Thoracic aorta (tissue), 2 donors: Measurements from ENCODE around the gene MT1A. TPM values are rescaled to one million over a fixed set of nuclear protein-coding genes. Genes with fewer than 3 reads are reported as not detected.

Experiments used
- ATAC-seq: fragments of 150-250 bp; one replicate; pipeline ENCODE4 v1.8.0; 2017; ENCODE audit warnings: low read depth; ENCODE audit not compliant: insufficient number of reproducible peaks, low FRiP score
- DNase-seq: peaks from one replicate; pipeline ENCODE4 v3.0.0-alpha.2; 2020; ENCODE audit warnings: low spot score
- H3K27ac ChIP-seq, 2 donors: fragments of 200-600 bp; sonication (generic); 1 replicate in 1 of 2; 2 replicates in 1 of 2; pipeline ENCODE4 v1.5.1; 2016; ENCODE audit warnings: mild to moderate bottlenecking in 2 of 2, moderate library complexity in 2 of 2
- H3K27me3 ChIP-seq: fragments of 200-600 bp; sonication (generic); replicated peaks from 2 replicates; pipeline ENCODE4 v1.6.0; 2016; ENCODE audit warnings: mild to moderate bottlenecking; ENCODE audit not compliant: insufficient read depth
- H3K36me3 ChIP-seq: fragments of 200-600 bp; sonication (generic); one replicate; pipeline ENCODE4 v1.5.1; 2016
- H3K4me1 ChIP-seq, 2 donors: fragments of 200-600 bp; sonication (generic); 1 replicate in 1 of 2; 2 replicates in 1 of 2; pipeline versions ENCODE4 v1.5.1 to v1.6.0; 2016; ENCODE audit warnings: low read depth in 2 of 2, mild to moderate bottlenecking in 1 of 2; ENCODE audit not compliant: control insufficient read depth in 1 of 2
- H3K4me3 ChIP-seq: fragments of 200-600 bp; sonication (generic); 2 replicates; pipeline ENCODE4 v1.5.1; 2016; ENCODE audit warnings: mild to moderate bottlenecking
- H3K9me3 ChIP-seq: fragments of 200-600 bp; sonication (generic); 2 replicates; pipeline ENCODE4 v1.5.1; 2016
- total RNA-seq, 2 donors: library from RNA; depleted of rRNA; stranded (reverse); fragments of >200 nt; gene quantifications; one replicate each; pipeline versions ENCODE4 v1.1.0 to v1.2.3, GENCODE V29; 2016
- TF ChIP-seq, protein P1 (sequence below): fragments of 200-600 bp; sonication (generic); IDR thresholded peaks from one replicate; pipeline ENCODE4 v1.5.1; 2019; ENCODE audit warnings: antibody characterized with exemption

MT1A gene
- total RNA-seq, 2 donors from 2014 or later = 6.5 to 168 TPM

DNA sequence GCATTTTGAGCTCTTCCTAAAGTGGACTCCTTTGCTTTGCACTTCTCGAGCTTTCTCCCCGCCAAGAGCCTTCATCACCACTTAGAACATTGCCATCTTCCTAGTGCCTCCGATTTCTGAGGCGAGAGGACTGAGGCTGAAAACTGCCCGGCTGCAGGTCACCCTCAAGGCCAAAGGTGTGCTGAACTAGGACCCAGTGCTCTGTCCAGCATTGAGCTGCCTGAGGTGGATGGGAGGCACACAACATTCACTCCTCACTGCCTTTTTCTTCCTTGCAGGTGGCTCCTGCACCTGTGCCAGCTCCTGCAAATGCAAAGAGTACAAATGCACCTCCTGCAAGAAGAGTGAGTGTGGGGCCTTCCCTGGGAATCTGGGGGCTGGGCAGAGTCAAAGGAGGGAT, 5.4 kb downstream of the MT1A start:
- Histone ChIP-seq H3K4me1 (peaks cover 4 to 19% of the 10 kb centered on the region in 2 donors), H3K27me3 (no peaks in the 10 kb centered on the region), H3K27ac (peak overlapping the region in 1 of 2 donors; percentile 55), H3K36me3 (no peaks in the 10 kb centered on the region), H3K9me3 (no peaks in the 10 kb centered on the region), H3K4me3 (peak overlapping the region; percentile 67)
- TF ChIP-seq, protein P1, sequence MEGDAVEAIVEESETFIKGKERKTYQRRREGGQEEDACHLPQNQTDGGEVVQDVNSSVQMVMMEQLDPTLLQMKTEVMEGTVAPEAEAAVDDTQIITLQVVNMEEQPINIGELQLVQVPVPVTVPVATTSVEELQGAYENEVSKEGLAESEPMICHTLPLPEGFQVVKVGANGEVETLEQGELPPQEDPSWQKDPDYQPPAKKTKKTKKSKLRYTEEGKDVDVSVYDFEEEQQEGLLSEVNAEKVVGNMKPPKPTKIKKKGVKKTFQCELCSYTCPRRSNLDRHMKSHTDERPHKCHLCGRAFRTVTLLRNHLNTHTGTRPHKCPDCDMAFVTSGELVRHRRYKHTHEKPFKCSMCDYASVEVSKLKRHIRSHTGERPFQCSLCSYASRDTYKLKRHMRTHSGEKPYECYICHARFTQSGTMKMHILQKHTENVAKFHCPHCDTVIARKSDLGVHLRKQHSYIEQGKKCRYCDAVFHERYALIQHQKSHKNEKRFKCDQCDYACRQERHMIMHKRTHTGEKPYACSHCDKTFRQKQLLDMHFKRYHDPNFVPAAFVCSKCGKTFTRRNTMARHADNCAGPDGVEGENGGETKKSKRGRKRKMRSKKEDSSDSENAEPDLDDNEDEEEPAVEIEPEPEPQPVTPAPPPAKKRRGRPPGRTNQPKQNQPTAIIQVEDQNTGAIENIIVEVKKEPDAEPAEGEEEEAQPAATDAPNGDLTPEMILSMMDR = no peak
- ATAC-seq (no peak), DNase-seq (no peak)

DNA sequence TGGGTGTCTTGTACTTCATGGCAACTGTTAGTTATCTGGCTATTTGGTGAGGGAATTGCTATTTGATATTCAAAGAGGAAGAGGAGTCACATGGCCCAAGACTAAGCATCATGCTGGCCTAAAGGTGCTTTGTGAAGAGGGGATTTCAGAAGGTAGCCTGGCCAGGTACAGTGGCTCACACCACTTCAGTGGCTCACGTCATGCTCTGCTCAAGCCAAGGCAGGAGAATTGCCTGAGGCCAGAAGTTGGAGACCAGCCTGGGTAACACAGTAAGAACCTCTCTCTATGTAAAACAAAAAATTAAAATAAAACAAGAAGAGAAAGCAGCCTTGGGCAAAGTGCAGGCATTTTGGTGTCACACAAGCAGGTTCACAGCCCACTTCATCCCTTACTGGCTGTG, 6.8 kb downstream of the MT1A start:
- DNase-seq (no peak), ATAC-seq (no peak)
- H3K27me3 ChIP-seq = no peaks in the 10 kb centered on the region
- TF ChIP-seq, protein P1 = no peak
- peaks cover 4 to 16% of the 10 kb centered on the region in 2 donors for H3K4me1 ChIP-seq
- no peaks in the 10 kb centered on the region for H3K9me3 ChIP-seq
- H3K27ac ChIP-seq = no peak overlapping the region
- H3K36me3 ChIP-seq = no peaks in the 10 kb centered on the region
- no peak overlapping the region for H3K4me3 ChIP-seq

DNA sequence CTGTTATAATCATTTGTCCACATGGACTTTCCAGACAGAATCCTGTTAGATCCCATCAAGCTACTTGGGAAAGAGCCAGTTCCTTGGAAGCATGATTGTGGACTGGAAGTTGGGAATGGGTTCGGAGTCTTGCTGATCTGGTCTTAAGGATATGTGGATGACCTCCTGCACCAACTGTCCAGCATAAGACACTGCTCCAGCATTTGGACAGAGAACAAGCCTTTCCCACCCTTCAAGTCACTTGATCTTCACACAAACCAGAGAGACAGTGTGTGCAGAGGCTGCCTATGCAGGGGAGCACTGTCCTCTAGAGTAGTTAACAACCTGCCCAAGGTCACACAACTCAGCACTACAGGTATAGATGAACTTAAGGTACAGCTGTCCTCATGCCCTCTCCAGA, 7.4 kb downstream of the MT1A start:
- TF ChIP-seq, protein P1 = no peak
- H3K27ac ChIP-seq = no peak overlapping the region
- H3K9me3 ChIP-seq = no peaks in the 10 kb centered on the region
- no peak for ATAC-seq
- H3K27me3 ChIP-seq = no peaks in the 10 kb centered on the region
- H3K36me3 ChIP-seq = no peaks in the 10 kb centered on the region
- peaks cover 4 to 16% of the 10 kb centered on the region in 2 donors for H3K4me1 ChIP-seq
- H3K4me3 ChIP-seq = no peak overlapping the region
- no peak for DNase-seq

DNA sequence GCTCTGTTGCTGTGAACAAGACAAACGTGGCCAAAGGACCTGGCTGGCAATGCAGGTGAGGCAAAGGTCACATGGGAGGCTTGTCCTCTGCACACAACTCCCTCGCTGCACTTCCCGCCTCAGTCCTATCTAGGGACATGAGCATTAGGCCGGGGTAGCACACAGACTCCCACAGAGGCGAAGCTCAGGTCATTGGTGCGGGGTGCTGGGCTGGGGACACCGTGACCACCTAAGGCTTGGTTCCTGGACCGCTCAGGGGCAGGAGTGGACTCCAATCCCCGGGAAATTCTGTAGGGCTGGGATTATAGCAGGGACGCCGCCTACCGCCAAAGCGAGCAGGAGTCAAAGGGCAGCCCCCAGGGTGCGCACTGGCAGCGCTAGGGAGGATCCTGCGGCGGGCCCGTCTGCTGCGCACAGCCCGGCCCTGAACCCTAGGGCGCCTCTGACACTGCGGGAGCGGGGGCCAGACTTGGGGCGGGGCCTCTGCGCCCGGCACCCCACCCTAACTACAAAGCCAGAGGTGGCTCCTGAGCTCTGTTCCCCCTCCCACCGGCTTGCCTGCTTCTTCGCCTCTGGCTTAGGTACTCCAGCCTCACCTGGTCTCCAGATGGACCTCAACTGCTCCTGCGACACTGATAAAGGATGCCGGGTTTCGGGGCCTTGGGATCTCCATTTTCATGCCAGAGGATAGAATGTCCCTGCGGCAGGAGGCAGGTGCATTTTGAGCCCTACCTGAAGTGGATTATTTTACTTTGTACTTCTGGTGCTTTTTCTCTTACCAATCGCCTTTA, 9.4 kb downstream of the MT1A start:
- no peak for ATAC-seq
- no peaks in the 10 kb centered on the region for H3K36me3 ChIP-seq
- no peak overlapping the region for H3K4me3 ChIP-seq
- peaks cover 4 to 14% of the 10 kb centered on the region in 2 donors for H3K4me1 ChIP-seq
- TF ChIP-seq, protein P1 = no peak
- no peaks in the 10 kb centered on the region for H3K27me3 ChIP-seq
- no peak overlapping the region for H3K27ac ChIP-seq
- no peak for DNase-seq
- no peaks in the 10 kb centered on the region for H3K9me3 ChIP-seq

DNA sequence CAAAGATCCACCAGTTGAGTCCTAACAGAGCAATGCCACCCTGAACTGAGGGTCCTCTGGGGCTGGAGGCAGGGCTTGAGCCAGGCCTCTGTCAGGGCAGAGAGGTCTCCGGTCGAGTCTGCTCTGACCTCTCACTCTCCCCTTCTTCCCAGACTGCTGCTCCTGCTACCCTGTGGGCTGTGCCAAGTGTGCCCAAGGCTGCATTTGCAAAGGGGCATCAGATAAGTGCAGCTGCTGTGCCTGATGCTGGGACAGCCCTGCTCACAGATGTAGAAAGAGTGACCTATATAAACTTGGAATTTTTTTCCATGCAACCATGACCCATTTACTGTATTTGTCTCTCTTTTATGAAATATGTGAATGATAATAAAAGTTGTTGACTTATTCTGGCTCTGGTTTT, 10.8 kb downstream of the MT1A start:
- Histone ChIP-seq H3K4me3 (no peak overlapping the region), H3K36me3 (no peaks in the 10 kb centered on the region), H3K27ac (no peak overlapping the region), H3K9me3 (no peaks in the 10 kb centered on the region), H3K27me3 (no peaks in the 10 kb centered on the region), H3K4me1 (no peaks in the 10 kb centered on the region)
- DNase-seq = no peak
- TF ChIP-seq, protein P1 = no peak
- ATAC-seq = no peak
